Calu3 (cell line): ENCODE results near the gene IFI16. TPM values are rescaled to one million over a fixed set of nuclear protein-coding genes. Genes with fewer than 3 reads are reported as not detected.

Experiments
- BruUV-seq: library from RNA; stranded (reverse); fragments of 400-500 nt; replicated peaks from 2 replicates; lab custom pipeline; 2021; lab: Mats Ljungman, UMichigan
- CTCF ChIA-PET: fragments of 300-600 bp; sonication (Branson Sonifier 250); formaldehyde crosslinking; loops from one replicate; lab custom pipeline; 2022; ENCODE audit warnings: antibody characterized with exemption; lab: Charles Lee
- DNase-seq: peaks from one replicate; pipeline ENCODE4 v3.0.0; 2022
- H3K27ac Mint-ChIP-seq: one replicate; pipeline ENCODE4 v1.8.0; 2022; ENCODE audit warnings: mixed read lengths; ENCODE audit not compliant: unreplicated experiment
- H3K27me3 Mint-ChIP-seq: one replicate; pipeline ENCODE4 v1.8.0; 2022; ENCODE audit warnings: mixed read lengths; ENCODE audit not compliant: unreplicated experiment
- H3K36me3 Mint-ChIP-seq: one replicate; pipeline ENCODE4 v1.8.0; 2022; ENCODE audit warnings: mild to moderate bottlenecking, moderate library complexity, mixed read lengths; ENCODE audit not compliant: insufficient read depth, unreplicated experiment
- H3K4me1 Mint-ChIP-seq: one replicate; pipeline ENCODE4 v1.8.0; 2022; ENCODE audit warnings: mild to moderate bottlenecking, low read depth, mixed read lengths; ENCODE audit not compliant: unreplicated experiment
- H3K4me3 Mint-ChIP-seq: one replicate; pipeline ENCODE4 v1.8.0; 2022; ENCODE audit warnings: mild to moderate bottlenecking, low read depth, moderate library complexity, mixed read lengths; ENCODE audit not compliant: unreplicated experiment
- H3K9me3 Mint-ChIP-seq: one replicate; pipeline ENCODE4 v1.8.0; 2022; ENCODE audit warnings: low read depth, mixed read lengths; ENCODE audit not compliant: unreplicated experiment
- intact Hi-C: fragments of 100-400 bp; cut with micrococcal nuclease; formaldehyde crosslinking; loops from one replicate; pipeline ENCODE4 v1.10.0; 2022; ENCODE audit not compliant: unreplicated experiment
- total RNA-seq: library from RNA; stranded (reverse); gene quantifications from 2 replicates; pipeline ENCODE4 v1.2.3, GENCODE V29; 2022
- TF ChIP-seq, protein P1 (sequence below): fragments of 200-600 bp; IDR thresholded peaks from one replicate; pipeline ENCODE4 v1.8.0; 2022; ENCODE audit warnings: antibody characterized with exemption; ENCODE audit not compliant: unreplicated experiment

Gene IFI16
- total RNA-seq, 1 experiment from 2014 or later: 52.8 TPM

DNA sequence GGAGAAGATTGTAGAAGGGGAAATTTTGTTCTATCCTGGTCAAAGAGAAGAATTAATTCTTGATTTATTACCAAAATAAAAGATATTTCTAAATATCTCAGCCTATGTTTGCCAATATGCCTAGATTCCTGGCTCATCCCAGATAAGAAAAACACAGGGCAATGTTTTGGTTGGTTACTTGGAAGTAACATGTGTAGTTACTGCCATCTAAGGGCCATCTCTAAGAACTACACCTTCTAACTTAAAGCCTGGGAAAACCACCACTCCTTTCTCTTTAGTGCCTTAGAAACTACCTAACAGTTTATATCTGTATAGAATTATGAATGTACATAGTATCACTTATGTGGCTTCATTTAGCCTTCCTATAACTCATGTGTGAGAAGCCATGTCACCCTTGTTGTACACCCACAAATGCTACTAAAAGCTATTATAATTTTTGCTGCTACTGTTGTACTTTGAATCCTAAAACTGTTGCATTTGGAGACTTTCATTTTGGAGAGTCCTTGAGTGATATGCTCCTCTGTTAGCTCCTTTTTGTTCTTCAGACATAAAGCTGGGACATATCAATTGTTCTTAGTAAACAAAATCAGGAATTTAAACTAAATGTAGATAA is 62.4 kb downstream of the IFI16 start:
- H3K27ac Mint-ChIP-seq: no peak overlapping the region
- DNase-seq: peak; percentile 12
- no peaks in the 10 kb centered on the region for H3K36me3 Mint-ChIP-seq
- CTCF ChIA-PET: interaction anchor here (1.6 kb wide), 1 partner anchor 868 kb away, joined by 4 read pairs; no protein-coding TSS in a partner anchor
- no peaks in the 10 kb centered on the region for H3K9me3 Mint-ChIP-seq
- H3K27me3 Mint-ChIP-seq: peaks cover 7% of the 10 kb centered on the region
- intact Hi-C loops: loop anchor here (1.0 to 10.0 kb wide), 8 partner anchors 73 to 1107 kb away; no protein-coding TSS in a partner anchor
- no peak overlapping the region for H3K4me3 Mint-ChIP-seq
- TF ChIP-seq, protein P1, sequence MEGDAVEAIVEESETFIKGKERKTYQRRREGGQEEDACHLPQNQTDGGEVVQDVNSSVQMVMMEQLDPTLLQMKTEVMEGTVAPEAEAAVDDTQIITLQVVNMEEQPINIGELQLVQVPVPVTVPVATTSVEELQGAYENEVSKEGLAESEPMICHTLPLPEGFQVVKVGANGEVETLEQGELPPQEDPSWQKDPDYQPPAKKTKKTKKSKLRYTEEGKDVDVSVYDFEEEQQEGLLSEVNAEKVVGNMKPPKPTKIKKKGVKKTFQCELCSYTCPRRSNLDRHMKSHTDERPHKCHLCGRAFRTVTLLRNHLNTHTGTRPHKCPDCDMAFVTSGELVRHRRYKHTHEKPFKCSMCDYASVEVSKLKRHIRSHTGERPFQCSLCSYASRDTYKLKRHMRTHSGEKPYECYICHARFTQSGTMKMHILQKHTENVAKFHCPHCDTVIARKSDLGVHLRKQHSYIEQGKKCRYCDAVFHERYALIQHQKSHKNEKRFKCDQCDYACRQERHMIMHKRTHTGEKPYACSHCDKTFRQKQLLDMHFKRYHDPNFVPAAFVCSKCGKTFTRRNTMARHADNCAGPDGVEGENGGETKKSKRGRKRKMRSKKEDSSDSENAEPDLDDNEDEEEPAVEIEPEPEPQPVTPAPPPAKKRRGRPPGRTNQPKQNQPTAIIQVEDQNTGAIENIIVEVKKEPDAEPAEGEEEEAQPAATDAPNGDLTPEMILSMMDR: peak; percentile 72
- BruUV-seq: no TSS peak
- no peaks in the 10 kb centered on the region for H3K4me1 Mint-ChIP-seq

DNA sequence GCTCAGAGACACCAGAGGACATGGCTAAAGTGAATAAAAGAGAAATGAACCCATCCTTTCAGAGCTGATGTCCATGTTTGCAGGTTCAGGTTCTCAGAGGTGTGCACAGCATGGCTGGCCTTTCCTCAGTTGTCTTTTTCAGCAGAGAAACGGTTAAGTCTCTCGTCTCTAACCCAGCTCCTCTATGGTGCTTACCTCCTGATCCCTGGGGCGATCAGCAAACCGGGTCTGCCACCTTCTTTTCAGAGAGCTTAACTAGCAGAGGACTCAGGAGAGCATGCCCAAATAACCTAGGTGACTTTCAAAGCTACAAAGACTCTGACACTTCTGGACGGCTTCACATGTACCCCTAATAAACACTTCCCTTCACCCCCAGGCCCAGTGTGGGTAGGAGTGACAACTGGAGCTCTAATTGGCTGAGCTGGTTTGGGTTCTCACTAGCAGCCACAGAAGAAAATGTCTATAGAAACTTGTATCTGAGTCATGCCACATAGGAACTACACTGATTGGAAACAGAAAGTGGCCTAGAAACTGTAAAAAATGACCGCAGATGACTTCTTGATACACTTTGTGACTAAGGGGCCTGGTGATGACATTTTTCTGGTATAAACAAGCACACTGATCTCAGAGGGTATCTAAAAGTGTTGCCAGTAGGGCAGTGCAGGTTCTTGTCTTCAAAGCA is 66.9 kb downstream of the IFI16 start, which contains the start of gene AIM2:
Gene AIM2, minus strand, starts transcription at position 329 of the 682 bp plus-strand sequence. CDS start 3,267 bp downstream, outside the sequence.
- intact Hi-C loops: loop anchor here (10.0 kb wide), 2 partner anchors 362 to 1112 kb away; no protein-coding TSS in a partner anchor

DNA sequence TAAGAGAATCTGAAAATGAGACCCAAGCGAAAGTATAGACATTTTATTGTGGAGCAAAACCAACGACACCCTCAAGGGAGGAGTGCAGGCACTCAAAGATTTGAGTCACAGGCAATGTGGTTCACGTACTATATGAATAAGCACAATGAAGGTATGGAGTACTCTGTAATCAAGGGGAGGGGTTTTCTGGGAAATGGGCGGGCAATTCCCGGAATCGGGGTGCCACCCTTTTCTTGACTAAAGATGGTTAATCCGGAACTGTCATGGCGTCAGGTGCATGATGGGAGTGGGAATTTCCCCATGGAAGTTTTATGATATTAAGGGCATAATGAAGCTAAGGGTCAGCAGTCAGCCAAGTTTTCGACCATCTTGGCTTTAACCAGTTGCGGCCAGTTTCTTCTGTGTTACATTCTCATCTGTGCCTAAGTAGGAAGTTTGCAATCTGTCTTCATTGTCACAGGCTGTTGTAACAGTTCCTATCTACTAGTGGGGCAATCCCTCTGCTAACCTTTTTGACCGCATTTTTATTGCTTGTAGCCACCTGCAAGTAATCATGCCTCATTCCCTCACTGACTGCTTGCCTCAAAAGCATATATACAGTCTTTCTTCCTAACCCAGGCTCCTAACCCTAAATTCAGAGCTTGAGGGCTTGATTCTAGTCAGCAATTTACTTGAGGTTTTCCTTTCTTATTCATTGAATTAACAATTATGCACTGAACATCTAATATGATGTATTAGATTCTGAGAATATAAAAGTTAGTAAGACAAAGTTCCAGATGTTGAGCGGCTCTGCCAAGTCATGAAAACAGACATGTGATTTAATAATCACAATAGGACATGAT is 67.6 kb downstream of the IFI16 start:
- Mint-ChIP-seq H3K27me3 (peaks cover 39% of the 10 kb centered on the region), H3K4me1 (no peaks in the 10 kb centered on the region), H3K9me3 (no peaks in the 10 kb centered on the region), H3K36me3 (no peaks in the 10 kb centered on the region), H3K27ac (no peak overlapping the region), H3K4me3 (no peak overlapping the region)
- TF ChIP-seq, protein P1: no peak
- BruUV-seq: no TSS peak
- DNase-seq: no peak
- CTCF ChIA-PET: no interaction called here
- intact Hi-C loops: loop anchor here (10.0 kb wide), 2 partner anchors 363 to 1113 kb away; no protein-coding TSS in a partner anchor

More for the DNA sequence above, 66.9 kb downstream of the IFI16 start, which contains the start of gene AIM2:
- BruUV-seq: no TSS peak
- no peak within 1 kb of the TSS for H3K27ac Mint-ChIP-seq
- no peak for DNase-seq
- H3K27me3 Mint-ChIP-seq: peaks cover 39% of the 10 kb centered on the region
- H3K4me3 Mint-ChIP-seq: no peak within 1 kb of the TSS
- H3K36me3 Mint-ChIP-seq: no peaks in the 10 kb centered on the region
- TF ChIP-seq, protein P1: no peak
- CTCF ChIA-PET: no interaction called here
- no peaks in the 10 kb centered on the region for H3K9me3 Mint-ChIP-seq
- no peaks in the 10 kb centered on the region for H3K4me1 Mint-ChIP-seq

DNA sequence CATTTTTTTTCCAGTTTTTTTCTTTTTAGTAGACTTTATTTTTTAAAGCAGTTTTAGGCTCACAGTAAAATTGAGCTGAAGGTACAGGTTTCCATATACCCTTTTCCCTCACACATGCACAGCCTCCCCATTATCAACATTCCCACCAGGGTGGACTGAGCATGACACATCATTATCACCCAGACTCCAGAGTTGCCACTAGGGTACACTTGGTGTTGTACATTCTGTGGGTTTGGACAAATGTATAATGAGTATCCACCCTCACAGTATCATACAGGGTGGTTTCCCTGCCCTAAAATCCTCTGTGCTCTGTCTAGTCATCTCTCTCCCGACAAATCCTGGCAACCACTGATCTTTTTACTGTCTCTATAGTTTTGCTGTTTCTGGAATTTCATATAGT is 69.8 kb downstream of the IFI16 start:
- Mint-ChIP-seq H3K36me3 (no peaks in the 10 kb centered on the region), H3K4me1 (no peaks in the 10 kb centered on the region), H3K4me3 (no peak overlapping the region), H3K27me3 (peaks cover 39% of the 10 kb centered on the region), H3K9me3 (no peaks in the 10 kb centered on the region), H3K27ac (no peak overlapping the region)
- CTCF ChIA-PET: no interaction called here
- no peak for DNase-seq
- BruUV-seq: no TSS peak
- intact Hi-C loops: loop anchor here (10.0 kb wide), 2 partner anchors 365 to 1115 kb away; no protein-coding TSS in a partner anchor
- TF ChIP-seq, protein P1: no peak
